Body of pancreas (tissue), 4 donors: Measurements from ENCODE around the gene EBF3.

Experiments used
- CTCF ChIP-seq, 7 experiments: fragments of 450-650 bp in 4 of 7; fragments of 200-600 bp in 3 of 7; sonication (generic) in 3 of 7; IDR thresholded peaks; one replicate each; pipeline ENCODE4 v1.5.1; 2016 to 2019; ENCODE audit warnings: antibody characterized with exemption in 7 of 7
- POLR2A ChIP-seq, 3 donors: fragments of 450-650 bp; IDR thresholded peaks; one replicate each; pipeline ENCODE4 v1.6.1; 2016; ENCODE audit warnings: antibody characterized with exemption in 3 of 3, mild to moderate bottlenecking in 2 of 3

- TF ChIP-seq CTCF (IDR thresholded peaks at IDR 0.05) (no peak), POLR2A (IDR thresholded peaks at IDR 0.05) (no peak)
Measured at GRCh38 chr10:129905553-129905952, 58.5 kb downstream of the EBF3 start.
